Stimulated activated CD4-positive, alpha-beta T cell treated with anti-CD3 and anti-CD28 coated beads, Interleukin-12 subunit alpha, Interleukin-12 subunit beta, amount 100 ng/mL, for 24 hours (primary cell): Measurements from ENCODE around the gene OLFML1.
"Not testable (repeated sequence)": the region's sequence is repeated elsewhere in the genome, so short reads cannot be mapped to it uniquely, and the experiment has no call there.

ENCODE experiments used
- DNase-seq, 2 experiments: peaks; one replicate each; pipeline ENCODE4 v3.0.0-alpha.2; 2020; ENCODE audit warnings: low read depth in 2 of 2

Gene OLFML1

GRCh38 chr11:7512525-7513233 lies 27.4 kb downstream of the OLFML1 start:
- DNase-seq, result no peak

GRCh38 chr11:7513234-7514098 lies 28.2 kb downstream of the OLFML1 start, which contains the start of gene PPFIBP2:
Gene PPFIBP2, plus strand, starts transcription at chr11:7513999. Its CDS starts 35,477 bp downstream, at chr11:7549476.
- peak; percentile 64 to 80 for DNase-seq

- no peak for DNase-seq
Measured at GRCh38 chr11:7514099-7514591, 28.8 kb downstream of the OLFML1 start.

- no peak for DNase-seq
Measured at GRCh38 chr11:7515447-7515886, 30.2 kb downstream of the OLFML1 start.

- DNase-seq, result no peak
Measured at GRCh38 chr11:7516475-7516874, 31.2 kb downstream of the OLFML1 start.

- not testable (repeated sequence) for DNase-seq
Measured at GRCh38 chr11:7517743-7518142, 32.4 kb downstream of the OLFML1 start.

- DNase-seq, result no peak
Measured at GRCh38 chr11:7518811-7519562, 33.7 kb downstream of the OLFML1 start.

- no peak for DNase-seq
Measured at GRCh38 chr11:7520011-7520942, 35.0 kb downstream of the OLFML1 start.

- no peak for DNase-seq
Measured at GRCh38 chr11:7520981-7521487, 35.7 kb downstream of the OLFML1 start.

- DNase-seq, result no peak
Measured at GRCh38 chr11:7522121-7522520, 36.8 kb downstream of the OLFML1 start.

- no peak for DNase-seq
Measured at GRCh38 chr11:7522546-7522945, 37.2 kb downstream of the OLFML1 start.

- DNase-seq, result no peak
Measured at GRCh38 chr11:7523416-7524210, 38.3 kb downstream of the OLFML1 start.

GRCh38 chr11:7524462-7525235 lies 39.3 kb downstream of the OLFML1 start:
- no peak for DNase-seq

- no peak for DNase-seq
Measured at GRCh38 chr11:7525424-7525823, 40.1 kb downstream of the OLFML1 start.

GRCh38 chr11:7527029-7527428 lies 41.7 kb downstream of the OLFML1 start:
- DNase-seq, result no peak

- no peak for DNase-seq
Measured at GRCh38 chr11:7528514-7529049, 43.3 kb downstream of the OLFML1 start.

GRCh38 chr11:7530013-7530640 lies 44.8 kb downstream of the OLFML1 start:
- DNase-seq, result no peak

- no peak for DNase-seq
Measured at GRCh38 chr11:7531011-7531410, 45.7 kb downstream of the OLFML1 start.
